Calu3 (cell line): Measurements from ENCODE around the gene ABCA6. TPM values are rescaled to one million over a fixed set of nuclear protein-coding genes. Genes with fewer than 3 reads are reported as not detected.

Source experiments
- BruUV-seq: library from RNA; stranded (reverse); fragments of 400-500 nt; replicated peaks from 2 replicates; lab custom pipeline; 2021; lab: Mats Ljungman, UMichigan
- CTCF ChIA-PET: fragments of 300-600 bp; sonication (Branson Sonifier 250); formaldehyde crosslinking; loops from one replicate; lab custom pipeline; 2022; ENCODE audit warnings: antibody characterized with exemption; lab: Charles Lee
- DNase-seq: peaks from one replicate; pipeline ENCODE4 v3.0.0; 2022
- H3K27ac Mint-ChIP-seq: one replicate; pipeline ENCODE4 v1.8.0; 2022; ENCODE audit warnings: mixed read lengths; ENCODE audit not compliant: unreplicated experiment
- H3K27me3 Mint-ChIP-seq: one replicate; pipeline ENCODE4 v1.8.0; 2022; ENCODE audit warnings: mixed read lengths; ENCODE audit not compliant: unreplicated experiment
- H3K36me3 Mint-ChIP-seq: one replicate; pipeline ENCODE4 v1.8.0; 2022; ENCODE audit warnings: mild to moderate bottlenecking, moderate library complexity, mixed read lengths; ENCODE audit not compliant: insufficient read depth, unreplicated experiment
- H3K4me1 Mint-ChIP-seq: one replicate; pipeline ENCODE4 v1.8.0; 2022; ENCODE audit warnings: mild to moderate bottlenecking, low read depth, mixed read lengths; ENCODE audit not compliant: unreplicated experiment
- H3K4me3 Mint-ChIP-seq: one replicate; pipeline ENCODE4 v1.8.0; 2022; ENCODE audit warnings: mild to moderate bottlenecking, low read depth, moderate library complexity, mixed read lengths; ENCODE audit not compliant: unreplicated experiment
- H3K9me3 Mint-ChIP-seq: one replicate; pipeline ENCODE4 v1.8.0; 2022; ENCODE audit warnings: low read depth, mixed read lengths; ENCODE audit not compliant: unreplicated experiment
- intact Hi-C: fragments of 100-400 bp; cut with micrococcal nuclease; formaldehyde crosslinking; loops from one replicate; pipeline ENCODE4 v1.10.0; 2022; ENCODE audit not compliant: unreplicated experiment
- total RNA-seq: library from RNA; stranded (reverse); gene quantifications from 2 replicates; pipeline ENCODE4 v1.2.3, GENCODE V29; 2022
- TF ChIP-seq, protein P1 (sequence below): fragments of 200-600 bp; IDR thresholded peaks from one replicate; pipeline ENCODE4 v1.8.0; 2022; ENCODE audit warnings: antibody characterized with exemption; ENCODE audit not compliant: unreplicated experiment

The ABCA6 gene
- total RNA-seq, 1 experiment from 2014 or later, result not detected

DNA sequence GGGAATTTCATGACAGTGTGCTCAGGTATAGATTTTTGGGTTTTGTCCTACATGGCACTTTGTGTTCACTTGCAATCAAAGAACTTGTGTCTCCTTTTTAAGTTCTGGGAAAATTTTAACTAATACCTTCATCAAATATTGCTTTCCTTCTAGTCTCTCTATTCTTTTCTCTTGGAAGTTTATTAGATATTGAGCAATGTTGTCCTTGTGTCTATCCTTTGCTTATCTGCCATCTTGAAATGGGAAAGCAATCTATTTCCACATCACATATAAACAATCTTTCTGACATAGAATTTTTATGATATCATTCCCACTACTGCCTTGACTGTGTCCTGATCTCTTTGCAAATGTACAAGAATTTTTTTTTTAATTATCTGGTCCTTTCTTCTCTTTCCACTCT lies 76.6 kb downstream of the ABCA6 start:
- CTCF ChIA-PET, result no interaction called here
- TF ChIP-seq, protein P1, sequence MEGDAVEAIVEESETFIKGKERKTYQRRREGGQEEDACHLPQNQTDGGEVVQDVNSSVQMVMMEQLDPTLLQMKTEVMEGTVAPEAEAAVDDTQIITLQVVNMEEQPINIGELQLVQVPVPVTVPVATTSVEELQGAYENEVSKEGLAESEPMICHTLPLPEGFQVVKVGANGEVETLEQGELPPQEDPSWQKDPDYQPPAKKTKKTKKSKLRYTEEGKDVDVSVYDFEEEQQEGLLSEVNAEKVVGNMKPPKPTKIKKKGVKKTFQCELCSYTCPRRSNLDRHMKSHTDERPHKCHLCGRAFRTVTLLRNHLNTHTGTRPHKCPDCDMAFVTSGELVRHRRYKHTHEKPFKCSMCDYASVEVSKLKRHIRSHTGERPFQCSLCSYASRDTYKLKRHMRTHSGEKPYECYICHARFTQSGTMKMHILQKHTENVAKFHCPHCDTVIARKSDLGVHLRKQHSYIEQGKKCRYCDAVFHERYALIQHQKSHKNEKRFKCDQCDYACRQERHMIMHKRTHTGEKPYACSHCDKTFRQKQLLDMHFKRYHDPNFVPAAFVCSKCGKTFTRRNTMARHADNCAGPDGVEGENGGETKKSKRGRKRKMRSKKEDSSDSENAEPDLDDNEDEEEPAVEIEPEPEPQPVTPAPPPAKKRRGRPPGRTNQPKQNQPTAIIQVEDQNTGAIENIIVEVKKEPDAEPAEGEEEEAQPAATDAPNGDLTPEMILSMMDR, result no peak
- Mint-ChIP-seq H3K27me3 (no peaks in the 10 kb centered on the region), H3K9me3 (peaks cover 4% of the 10 kb centered on the region), H3K36me3 (no peaks in the 10 kb centered on the region), H3K27ac (no peak overlapping the region), H3K4me3 (no peak overlapping the region), H3K4me1 (no peaks in the 10 kb centered on the region)
- no TSS peak for BruUV-seq
- intact Hi-C loops, result no loop called here
- no peak for DNase-seq

DNA sequence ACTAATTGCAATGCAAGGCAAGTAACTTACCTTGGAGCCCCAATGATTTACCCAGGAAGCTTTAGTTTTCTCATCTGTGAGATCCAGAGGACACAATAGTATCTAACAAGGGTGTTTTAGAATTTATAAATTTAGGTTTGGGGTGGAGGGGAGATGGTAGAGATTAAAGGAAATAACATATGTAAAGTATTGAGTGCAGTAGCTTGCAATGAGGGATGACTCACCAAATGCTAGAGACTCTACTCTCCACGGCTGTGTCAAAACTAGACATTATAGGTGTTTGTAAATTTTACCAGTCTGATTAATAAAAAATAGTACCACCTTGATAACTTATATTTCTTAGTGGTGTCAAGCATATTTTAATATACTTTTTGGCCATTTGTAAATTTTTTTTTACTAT lies 77.2 kb downstream of the ABCA6 start:
- H3K27me3 Mint-ChIP-seq, result no peaks in the 10 kb centered on the region
- intact Hi-C loops, result no loop called here
- CTCF ChIA-PET, result no interaction called here
- H3K36me3 Mint-ChIP-seq, result no peaks in the 10 kb centered on the region
- H3K9me3 Mint-ChIP-seq, result peaks cover 4% of the 10 kb centered on the region
- no peaks in the 10 kb centered on the region for H3K4me1 Mint-ChIP-seq
- DNase-seq, result no peak
- no peak overlapping the region for H3K4me3 Mint-ChIP-seq
- no TSS peak for BruUV-seq
- H3K27ac Mint-ChIP-seq, result no peak overlapping the region
- TF ChIP-seq, protein P1, result no peak

DNA sequence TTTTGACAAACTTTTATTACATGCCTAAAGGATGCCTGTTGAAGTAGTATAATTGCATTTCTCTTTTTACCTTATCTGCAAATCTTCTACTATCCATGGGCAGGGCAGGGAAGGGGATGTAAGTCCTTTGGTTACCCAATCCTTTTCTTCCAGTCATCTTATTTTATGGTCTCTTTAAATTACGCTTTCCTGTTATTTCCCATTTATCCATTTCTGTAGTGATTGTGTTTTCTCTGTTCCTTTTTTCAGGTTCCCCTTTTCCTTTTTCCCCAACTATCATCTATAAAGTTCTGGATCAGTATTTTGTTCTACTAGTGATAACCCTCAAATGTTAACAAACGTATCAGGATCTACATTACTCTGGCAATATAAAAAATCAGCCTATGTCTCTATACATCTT lies 77.7 kb downstream of the ABCA6 start:
- no peak overlapping the region for H3K27ac Mint-ChIP-seq

DNA sequence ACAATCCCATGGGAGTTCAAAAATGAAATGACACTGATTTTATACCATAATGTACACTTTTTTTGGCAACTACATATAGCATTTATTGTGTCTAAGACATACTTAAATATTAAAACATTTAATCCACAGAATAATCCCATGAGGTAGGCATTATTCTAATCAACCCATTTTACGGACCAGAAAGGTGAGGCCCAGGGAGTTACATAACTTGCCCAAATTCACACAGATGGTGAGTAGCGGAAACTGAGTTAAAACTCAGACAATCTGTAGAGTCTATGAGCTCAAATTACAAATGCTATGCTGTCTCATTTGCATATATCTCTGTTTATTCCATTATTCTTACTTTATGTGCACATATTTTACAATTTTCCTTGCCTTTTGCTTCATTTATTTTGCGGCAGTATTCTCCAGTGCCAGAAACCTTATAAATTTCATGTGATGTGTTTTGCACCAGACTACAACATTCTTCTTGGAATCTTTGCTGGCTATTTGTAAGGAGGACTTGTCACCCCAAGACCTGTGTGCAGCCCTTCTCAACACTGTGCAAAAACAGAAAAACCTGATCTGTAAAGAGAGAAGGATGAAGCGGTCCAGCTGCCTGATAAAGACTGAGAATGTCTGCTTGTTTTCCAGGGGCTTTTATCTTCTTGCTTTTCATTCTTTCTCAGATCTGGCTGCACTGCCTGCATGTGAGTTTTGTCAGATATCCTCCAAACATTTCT lies 78.7 kb downstream of the ABCA6 start:
- no peak overlapping the region for H3K27ac Mint-ChIP-seq
- no TSS peak for BruUV-seq
- no peak for DNase-seq
- no peaks in the 10 kb centered on the region for H3K4me1 Mint-ChIP-seq
- H3K4me3 Mint-ChIP-seq, result no peak overlapping the region
- no peaks in the 10 kb centered on the region for H3K27me3 Mint-ChIP-seq
- TF ChIP-seq, protein P1, result no peak
- intact Hi-C loops, result no loop called here
- peaks cover 4% of the 10 kb centered on the region for H3K9me3 Mint-ChIP-seq
- CTCF ChIA-PET, result no interaction called here
- H3K36me3 Mint-ChIP-seq, result no peaks in the 10 kb centered on the region

More for the DNA sequence above, 77.7 kb downstream of the ABCA6 start:
- Mint-ChIP-seq H3K9me3 (peaks cover 4% of the 10 kb centered on the region), H3K4me3 (no peak overlapping the region), H3K27me3 (no peaks in the 10 kb centered on the region), H3K36me3 (no peaks in the 10 kb centered on the region), H3K4me1 (no peaks in the 10 kb centered on the region)
- no TSS peak for BruUV-seq
- TF ChIP-seq, protein P1, result no peak
- DNase-seq, result no peak
- CTCF ChIA-PET, result no interaction called here
- intact Hi-C loops, result no loop called here
